Measurements from ENCODE around the gene BMPER. TPM values are rescaled to one million over a fixed set of nuclear protein-coding genes. Genes with fewer than 3 reads are reported as not detected.

The BMPER gene
- total and polyA plus RNA-seq, 2 of the 8 experiments (the other 6 are each of a cell fraction or from before 2014, with no cell fraction given), result 0.33 to 0.69 TPM

GRCh38 chr7:34069676-34070075 lies 164.3 kb downstream of the BMPER start:
- Histone ChIP-seq H2BK20ac (ENCODE audit: low read length) (no peak overlapping the region), H3K79me2 (ENCODE audit: control insufficient read depth in 1 of 2, insufficient read depth in 2 of 2, low read length in 2 of 2) (no peaks in the 10 kb centered on the region), H2BK15ac (ENCODE audit: low read length) (no peak overlapping the region), H3K79me1 (ENCODE audit: low read depth, low read length) (no peaks in the 10 kb centered on the region), H3K4me1 (replicated peaks in 1 of 4; ENCODE audit: control insufficient read depth in 3 of 4, insufficient read depth in 4 of 4, low read length in 3 of 4) (peaks cover 4 to 13% (median 12%) of the 10 kb centered on the region in 4 experiments), H3K4me3 (ENCODE audit: extremely low read depth in 1 of 4, insufficient read depth in 2 of 4, low read depth in 3 of 4, low read length in 4 of 4) (no peak overlapping the region), H3K9me3 (ENCODE audit: insufficient read depth in 2 of 2, low read depth in 1 of 2, low read length in 1 of 2) (no peaks in the 10 kb centered on the region), H4K91ac (replicated peaks; ENCODE audit: insufficient read length, low read length) (no peak overlapping the region), H3K23ac (ENCODE audit: insufficient read length) (no peak overlapping the region), H3K23me2 (ENCODE audit: low read depth, low read length) (no peaks in the 10 kb centered on the region), H2BK120ac (replicated peaks; ENCODE audit: low read depth, low read length) (no peak overlapping the region), H2BK12ac (ENCODE audit: low read depth, low read length) (no peak overlapping the region), H4K5ac (ENCODE audit: insufficient read length, low read depth, low read length) (no peak overlapping the region), H2AFZ (ENCODE audit: low read length) (no peak overlapping the region), H2BK5ac (ENCODE audit: low read depth, low read length) (no peak overlapping the region), H4K8ac (ENCODE audit: extremely low read depth, insufficient read depth, low read length) (no peak overlapping the region), H3K36me3 (ENCODE audit: control insufficient read depth in 2 of 4, insufficient read depth in 4 of 4, low read length in 3 of 4) (no peaks in the 10 kb centered on the region), H2AK5ac (ENCODE audit: low read depth, low read length) (no peak overlapping the region), H3K56ac (replicated peaks; ENCODE audit: insufficient read length, low read depth, low read length) (no peak overlapping the region), H4K20me1 (replicated peaks in 1 of 2; ENCODE audit: control insufficient read depth in 1 of 2, insufficient read depth in 2 of 2, low read length in 2 of 2) (no peaks in the 10 kb centered on the region), H3K4me2 (ENCODE audit: insufficient read depth in 1 of 2, low read depth in 2 of 2, low read length in 2 of 2) (no peak overlapping the region), H3K27ac (ENCODE audit: low read depth, low read length) (no peak overlapping the region), H3K18ac (ENCODE audit: extremely low read depth, low read length) (no peak overlapping the region), H3K14ac (ENCODE audit: insufficient read length) (no peak overlapping the region), H3K27me3 (replicated peaks in 1 of 4; ENCODE audit: control insufficient read depth in 3 of 4, extremely low read depth in 1 of 4, insufficient read depth in 3 of 4, low read length in 3 of 4) (no peaks in the 10 kb centered on the region), H3K9ac (replicated peaks in 1 of 4; ENCODE audit: extremely low read depth in 1 of 4, low read depth in 3 of 4, low read length in 3 of 4) (no peak overlapping the region), H3K4ac (replicated peaks; ENCODE audit: insufficient read length, low read depth, low read length) (no peak overlapping the region)
- FAIRE-seq (no peak), DNase-seq (ENCODE audit: low read depth in 1 of 2, low spot score in 2 of 2) (no peak)
- TF ChIP-seq CBX8 (IDR thresholded peaks at IDR 0.05; ENCODE audit: borderline replicate concordance, low read depth, low read length), result no peak
- no peak for TF ChIP-seq RXRA (IDR thresholded peaks at IDR 0.05; ENCODE audit: insufficient read depth, low read depth, low read length)
- TF ChIP-seq SP1 (IDR thresholded peaks at IDR 0.05; ENCODE audit: low read depth, low read length), result no peak
- no peak for TF ChIP-seq EZH2 (IDR thresholded peaks at IDR 0.05; ENCODE audit: low read depth, low read length, severe bottlenecking)
- no peak for TF ChIP-seq USF2 (IDR thresholded peaks at IDR 0.05; ENCODE audit: low read length)
- TF ChIP-seq CEBPB (IDR thresholded peaks at IDR 0.05; ENCODE audit: low read depth, low read length), result no peak
- no peak for TF ChIP-seq KDM5A (IDR thresholded peaks at IDR 0.05; ENCODE audit: low read length)
- TF ChIP-seq SRF (IDR thresholded peaks at IDR 0.05; ENCODE audit: low read depth, low read length), result no peak
- no peak for TF ChIP-seq RBBP5 (IDR thresholded peaks at IDR 0.05; ENCODE audit: borderline replicate concordance, low read depth, low read length)
- TF ChIP-seq, protein P1, sequence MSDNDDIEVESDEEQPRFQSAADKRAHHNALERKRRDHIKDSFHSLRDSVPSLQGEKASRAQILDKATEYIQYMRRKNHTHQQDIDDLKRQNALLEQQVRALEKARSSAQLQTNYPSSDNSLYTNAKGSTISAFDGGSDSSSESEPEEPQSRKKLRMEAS (IDR thresholded peaks at IDR 0.05), result no peak
- no peak for TF ChIP-seq GTF2F1 (IDR thresholded peaks at IDR 0.05; ENCODE audit: borderline replicate concordance, low read depth, low read length)
- TF ChIP-seq TAF7 (optimal IDR thresholded peaks at IDR 0.05; ENCODE audit: borderline replicate concordance, low read depth, low read length), result no peak
- TF ChIP-seq EGR1 (IDR thresholded peaks at IDR 0.05; ENCODE audit: borderline replicate concordance, low read depth, low read length), result no peak
- no peak for TF ChIP-seq KDM4A (IDR thresholded peaks at IDR 0.05; ENCODE audit: low read depth, low read length, severe bottlenecking)
- ChIA-PET POLR2A (ENCODE audit: partially characterized antibody) (no interaction called here), CTCF (ENCODE audit: partially characterized antibody) (interaction anchor here (0.7 to 4.0 kb wide), 10 partner anchors 10 to 137 kb away, joined by 3 to 28 read pairs (median 4); no protein-coding TSS in a partner anchor)
- 73% methylated on average over 2 of the region's 2 CpGs; no CpG with 5 or more reads in 1 of the 2 experiments for WGBS, 2 experiments (ENCODE audit: extremely low coverage in 1 of 2, insufficient coverage in 1 of 2, insufficient read length in 1 of 2, insufficient replicate concordance in 2 of 2, low coverage in 1 of 2, low lambda C conversion rate in 2 of 2, missing lambda C conversion rate in 1 of 2)

All from H1 (cell line).